C4-2B (cell line): ENCODE results near the gene ATXN2.

Experiments
- ZFX ChIP-seq: fragments of 450-650 bp; IDR thresholded peaks from 2 replicates; pipeline ENCODE4 v1.6.1; 2017
- TF ChIP-seq, protein P1 (sequence below): fragments of 450-650 bp; conservative IDR thresholded peaks from 2 replicates; pipeline ENCODE4 v1.5.1; 2017; ENCODE audit warnings: mild to moderate bottlenecking

DNA sequence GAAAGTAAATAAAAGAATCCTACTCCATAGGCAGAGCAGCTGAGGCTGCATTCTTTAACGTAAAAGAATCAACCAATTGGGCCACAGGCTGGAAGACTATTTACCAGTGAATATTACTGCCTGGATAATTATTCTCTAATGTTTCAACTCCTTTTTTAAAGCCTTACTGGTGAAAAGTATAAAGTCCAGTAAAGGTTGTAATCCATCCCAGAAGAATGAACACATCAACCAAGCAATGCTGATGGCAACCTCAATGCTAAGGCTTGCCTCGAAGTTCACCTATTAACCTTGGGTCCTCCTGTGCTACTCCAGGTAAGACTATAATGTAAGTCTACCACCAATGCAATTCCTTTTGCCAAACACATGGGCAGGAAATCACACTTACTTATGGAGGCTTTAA, 77.3 kb downstream of the ATXN2 start:
- TF ChIP-seq, protein P1, sequence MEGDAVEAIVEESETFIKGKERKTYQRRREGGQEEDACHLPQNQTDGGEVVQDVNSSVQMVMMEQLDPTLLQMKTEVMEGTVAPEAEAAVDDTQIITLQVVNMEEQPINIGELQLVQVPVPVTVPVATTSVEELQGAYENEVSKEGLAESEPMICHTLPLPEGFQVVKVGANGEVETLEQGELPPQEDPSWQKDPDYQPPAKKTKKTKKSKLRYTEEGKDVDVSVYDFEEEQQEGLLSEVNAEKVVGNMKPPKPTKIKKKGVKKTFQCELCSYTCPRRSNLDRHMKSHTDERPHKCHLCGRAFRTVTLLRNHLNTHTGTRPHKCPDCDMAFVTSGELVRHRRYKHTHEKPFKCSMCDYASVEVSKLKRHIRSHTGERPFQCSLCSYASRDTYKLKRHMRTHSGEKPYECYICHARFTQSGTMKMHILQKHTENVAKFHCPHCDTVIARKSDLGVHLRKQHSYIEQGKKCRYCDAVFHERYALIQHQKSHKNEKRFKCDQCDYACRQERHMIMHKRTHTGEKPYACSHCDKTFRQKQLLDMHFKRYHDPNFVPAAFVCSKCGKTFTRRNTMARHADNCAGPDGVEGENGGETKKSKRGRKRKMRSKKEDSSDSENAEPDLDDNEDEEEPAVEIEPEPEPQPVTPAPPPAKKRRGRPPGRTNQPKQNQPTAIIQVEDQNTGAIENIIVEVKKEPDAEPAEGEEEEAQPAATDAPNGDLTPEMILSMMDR, result no peak
- no peak for TF ChIP-seq ZFX
